Activated T-helper 1 cell treated with Interleukin-2 at 50 U/mL for 16 hours (primary cell): ENCODE results near the gene NKD2.

Experiments
- DNase-seq: peaks from one replicate; pipeline ENCODE4 v3.0.0-alpha.2; 2020; ENCODE audit warnings: low read depth

NKD2 gene

DNA sequence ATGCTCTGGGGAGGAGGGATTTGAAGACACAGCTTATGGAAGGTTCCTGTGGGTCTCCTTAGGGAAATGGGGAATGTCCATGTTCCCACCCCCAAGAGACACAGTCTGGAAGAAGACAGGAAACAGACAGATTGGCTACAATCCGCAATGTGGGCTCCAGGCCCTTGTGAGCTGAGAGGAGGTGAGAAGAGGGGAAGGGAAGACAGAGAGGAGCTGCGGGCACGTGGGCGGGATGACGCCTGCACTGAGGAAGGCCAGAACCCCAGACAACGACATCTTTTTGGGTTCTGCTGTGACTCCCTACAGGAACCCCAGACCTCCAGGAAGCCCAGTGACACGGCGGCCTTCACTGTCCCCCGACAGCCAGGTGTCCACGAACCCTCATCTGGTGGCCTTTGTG, 29.9 kb upstream of the NKD2 start:
- DNase-seq, result no peak

DNA sequence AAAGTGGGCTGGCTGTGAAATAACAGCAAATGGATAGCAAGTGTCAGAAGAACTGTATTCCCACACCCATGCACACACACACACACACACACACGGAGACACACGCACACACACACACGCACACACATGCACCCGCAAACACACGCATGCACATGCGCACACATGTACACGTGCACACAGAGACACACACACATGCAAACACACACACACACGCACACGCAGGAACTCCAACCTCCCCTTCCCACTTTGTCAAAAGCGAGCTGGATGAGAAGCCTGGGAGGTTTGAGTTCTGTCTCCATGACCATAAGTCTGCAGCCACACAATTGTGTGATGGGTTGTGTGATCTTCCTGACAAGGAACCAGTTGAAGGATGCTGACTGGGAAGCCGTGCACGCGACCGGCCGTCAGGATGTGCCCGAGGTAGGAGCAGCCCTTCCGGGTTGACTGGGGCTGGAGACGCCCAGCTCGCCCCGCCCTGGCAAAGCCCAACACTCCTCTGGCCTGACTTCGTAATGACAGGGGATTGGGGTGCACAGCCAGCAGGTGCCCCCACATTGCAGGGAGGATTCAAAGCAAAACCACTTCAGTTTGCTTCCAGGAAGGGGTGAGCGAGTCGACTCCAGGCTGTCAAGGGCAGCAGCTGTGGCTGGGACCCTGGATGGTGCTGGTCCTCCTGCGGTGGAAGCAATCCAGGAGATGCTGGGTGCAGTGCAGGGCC, 29.3 kb upstream of the NKD2 start:
- no peak for DNase-seq

DNA sequence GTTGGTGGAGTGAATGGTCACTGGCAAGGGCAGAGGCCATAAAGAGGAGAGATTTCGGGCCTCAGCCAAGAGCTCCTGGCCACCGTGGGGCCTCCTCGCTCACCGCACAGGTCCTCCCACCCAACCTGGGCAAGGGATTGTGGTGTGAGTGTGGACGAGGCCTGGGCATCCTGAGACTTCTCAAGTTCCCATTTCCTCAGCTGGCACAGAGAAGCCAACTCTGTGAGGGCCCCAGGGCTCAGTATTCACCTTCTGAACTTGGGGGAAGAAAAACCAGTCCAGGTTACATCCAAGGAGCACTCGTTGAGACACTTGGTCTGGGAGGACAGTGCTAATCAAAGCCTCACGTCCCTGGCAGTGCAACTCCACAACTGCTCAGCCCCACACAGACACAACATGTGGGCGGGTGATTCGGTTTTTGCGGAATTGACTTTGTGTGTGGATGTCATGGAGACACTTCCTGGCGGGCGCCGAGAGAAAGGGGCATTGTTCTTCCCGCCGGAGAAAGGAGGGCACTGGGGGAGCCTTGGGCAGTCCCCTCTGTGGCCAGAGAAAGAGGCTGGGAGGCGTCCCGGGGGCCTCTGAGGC, 28.5 kb upstream of the NKD2 start:
- DNase-seq, result no peak

DNA sequence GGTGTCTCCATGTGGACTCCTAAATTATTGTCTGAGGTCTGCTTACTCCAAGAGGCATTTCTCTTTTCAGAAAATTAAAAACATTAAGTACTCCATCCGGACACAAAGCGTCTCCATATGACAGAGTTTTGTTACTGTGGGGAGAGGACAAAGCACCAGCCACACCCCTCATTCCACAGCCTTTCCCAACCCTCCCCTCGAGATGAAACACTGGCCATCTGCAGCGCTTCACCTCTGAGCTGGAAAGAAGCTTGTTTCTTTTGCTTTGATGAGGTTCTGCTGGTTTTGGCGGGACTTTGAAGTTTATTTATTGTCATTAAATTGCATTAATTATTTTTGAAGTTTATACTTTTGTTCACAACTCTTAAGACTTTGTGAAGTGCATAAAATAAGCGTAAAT, 27.6 kb upstream of the NKD2 start:
- DNase-seq, result no peak

DNA sequence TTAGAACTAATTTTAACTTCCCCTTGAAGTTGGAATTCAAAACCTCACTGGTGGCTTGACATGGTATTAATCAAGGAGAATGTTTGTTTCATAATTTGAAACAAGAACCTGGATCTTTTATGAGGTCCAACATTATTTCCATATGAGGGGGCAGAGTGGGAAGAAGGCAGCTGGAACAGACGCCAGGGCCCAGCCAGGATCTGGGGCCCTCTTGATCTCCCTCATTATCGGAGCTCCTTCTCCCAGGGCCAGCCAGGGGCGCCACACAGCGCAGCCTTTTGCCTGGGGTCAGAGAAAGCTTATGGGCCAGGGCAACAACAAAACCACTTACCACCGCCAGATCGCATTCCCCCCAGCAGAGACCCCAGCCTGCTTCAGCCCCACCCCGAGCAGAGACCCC, 27.1 kb upstream of the NKD2 start:
- DNase-seq, result no peak

- DNase-seq, result no peak
Observed at GRCh38 chr5:982377-983237, 26.0 kb upstream of the NKD2 start.

DNA sequence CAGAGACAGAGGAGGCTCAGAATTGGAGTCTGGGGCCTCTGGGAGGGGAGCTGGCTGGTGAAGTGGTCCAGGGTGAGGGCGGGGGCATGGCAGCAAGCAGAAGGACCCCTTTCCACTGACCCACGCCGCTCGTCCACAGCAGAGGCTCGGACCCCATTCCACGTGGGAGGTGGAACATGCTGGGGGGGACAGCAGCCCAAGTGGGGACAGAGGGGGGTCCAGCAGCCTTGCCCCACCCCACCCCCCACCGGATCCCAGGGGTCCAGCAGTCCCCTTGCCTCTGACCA, 25.4 kb upstream of the NKD2 start:
- no peak for DNase-seq

- no peak for DNase-seq
Observed at GRCh38 chr5:983568-983967, 25.0 kb upstream of the NKD2 start.

DNA sequence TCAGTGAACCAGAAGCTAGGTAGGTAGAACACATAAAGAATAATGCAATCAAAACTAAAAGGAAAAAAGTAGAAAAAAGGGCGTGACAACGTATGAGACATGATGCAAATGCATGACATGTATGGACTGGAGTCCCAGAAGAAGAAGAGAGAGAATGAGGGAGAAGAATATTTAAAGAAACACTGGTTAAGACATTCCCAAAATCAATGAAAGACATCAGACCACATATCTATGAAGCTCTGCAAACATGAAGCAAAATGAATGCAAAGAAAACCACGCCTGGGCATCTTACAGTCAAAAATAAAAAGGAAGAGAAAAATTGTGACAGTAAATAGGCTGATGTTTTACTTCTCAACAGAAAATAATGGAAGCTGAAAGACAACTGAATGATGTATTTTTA, 23.8 kb upstream of the NKD2 start:
- no peak for DNase-seq

GRCh38 chr5:987761-988160, 20.8 kb upstream of the NKD2 start:
- no peak for DNase-seq

DNA sequence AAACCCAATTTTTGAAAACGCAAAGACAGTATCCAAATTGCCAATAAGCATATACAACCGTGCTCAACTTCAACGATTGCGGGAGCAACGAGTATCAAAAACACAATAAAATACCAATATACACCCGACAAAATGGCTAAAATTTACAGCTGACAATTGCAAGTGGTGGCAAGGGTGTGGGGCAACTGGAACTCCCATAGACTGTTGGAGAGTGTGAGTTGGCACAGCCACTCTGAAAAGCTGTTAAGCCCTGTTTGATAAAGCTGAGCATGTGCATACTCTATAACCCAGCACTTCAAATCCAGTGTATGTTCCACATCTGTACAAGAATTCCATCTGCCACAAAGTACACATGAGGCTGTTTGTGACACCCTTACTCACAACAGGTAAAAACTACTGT, 20.3 kb upstream of the NKD2 start:
- DNase-seq, result no peak

DNA sequence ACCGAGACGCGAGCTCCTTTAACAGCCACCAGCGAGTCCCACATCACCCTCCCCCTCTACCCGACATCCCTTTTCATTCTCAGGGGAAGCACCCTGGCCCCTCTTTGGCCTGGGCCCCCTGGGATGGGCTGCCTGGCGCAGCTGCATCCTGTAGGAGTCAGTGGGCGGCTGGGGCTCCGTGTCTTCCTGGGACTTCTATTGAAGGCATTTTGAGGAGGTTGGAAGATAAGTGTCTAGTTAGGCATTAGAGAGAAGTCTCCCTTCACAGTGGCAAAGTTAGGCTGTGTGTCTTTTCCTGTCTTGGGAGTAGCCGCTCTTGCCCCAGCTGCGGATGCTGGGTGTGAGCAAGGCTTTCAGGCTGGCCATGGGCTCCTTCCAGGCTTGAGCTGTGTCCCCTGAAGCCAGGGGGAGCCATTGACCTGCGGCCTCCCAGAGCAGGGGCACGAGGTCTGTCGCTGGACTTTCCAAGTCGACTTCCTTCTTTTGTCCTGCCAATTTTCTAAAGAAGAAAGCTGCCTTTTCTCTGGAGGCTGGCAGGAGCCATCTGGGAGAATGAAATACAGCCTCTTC, 18.6 kb upstream of the NKD2 start:
- DNase-seq, result no peak

DNA sequence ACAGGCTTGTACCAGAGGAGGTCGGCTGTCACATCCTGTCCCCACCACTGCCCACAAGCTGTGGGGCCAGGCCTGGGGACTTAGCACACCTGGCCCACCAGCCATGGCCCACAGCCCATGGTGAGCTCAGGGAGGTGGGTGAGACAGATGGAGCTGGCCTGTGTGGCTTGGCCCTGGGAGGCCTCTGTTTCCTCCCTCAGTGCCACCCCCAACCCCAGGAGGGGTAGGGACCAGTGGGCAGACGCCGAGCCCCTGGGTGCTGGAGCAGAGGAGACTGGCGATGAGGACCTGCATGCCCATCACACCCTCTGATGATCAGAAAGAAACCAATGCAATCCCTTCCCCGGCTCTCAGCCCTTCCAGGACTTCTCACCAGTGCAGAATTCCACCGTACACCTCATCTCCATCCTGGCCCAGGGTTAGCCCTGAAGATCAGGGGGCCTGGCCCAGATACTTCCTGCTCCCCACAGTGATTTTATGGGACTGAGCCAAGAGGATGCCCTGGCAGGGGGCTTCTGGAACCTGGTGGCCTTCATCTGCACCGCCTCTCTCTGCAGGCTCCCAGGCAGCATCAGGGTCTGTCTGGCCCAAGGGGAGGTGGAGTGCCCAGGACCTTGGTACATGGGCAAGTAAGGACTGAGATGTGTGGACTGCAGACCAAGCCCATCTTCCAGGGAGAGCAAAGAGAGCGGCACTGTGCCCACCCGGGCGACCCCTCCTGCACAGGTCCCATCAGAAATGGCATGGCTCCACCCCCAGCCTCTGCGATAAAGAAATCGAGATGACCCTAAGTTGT, 16.9 kb upstream of the NKD2 start:
- DNase-seq, result no peak

- DNase-seq, result no peak
Observed at GRCh38 chr5:994272-994607, 14.4 kb upstream of the NKD2 start.

GRCh38 chr5:994821-995220, 13.8 kb upstream of the NKD2 start:
- DNase-seq, result no peak

GRCh38 chr5:995318-995717, 13.3 kb upstream of the NKD2 start:
- DNase-seq, result no peak

DNA sequence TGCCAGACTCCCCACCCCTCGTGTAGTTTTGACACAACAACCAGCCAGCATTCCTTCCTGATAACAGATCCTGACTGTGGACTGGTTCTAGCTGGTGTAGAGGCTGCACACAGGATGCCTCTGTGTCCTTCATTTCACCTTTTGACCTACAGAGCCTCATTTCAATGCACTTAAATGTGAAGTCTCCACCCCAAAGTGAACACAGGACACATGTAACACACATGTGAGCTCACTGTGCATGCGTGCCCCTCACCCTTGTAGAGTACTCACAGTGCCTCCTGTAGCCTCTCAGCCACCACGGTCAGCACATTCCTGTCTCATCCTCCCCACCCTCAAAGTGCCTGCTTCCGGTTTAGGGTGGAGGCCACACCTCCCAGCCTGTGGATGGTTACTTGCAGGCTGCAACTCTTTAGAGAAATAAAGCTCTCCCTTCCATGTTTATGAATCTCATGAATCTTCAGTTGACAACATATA, 11.6 kb upstream of the NKD2 start:
- DNase-seq, result no peak

- no peak for DNase-seq
Observed at GRCh38 chr5:997711-998110, 10.9 kb upstream of the NKD2 start.

DNA sequence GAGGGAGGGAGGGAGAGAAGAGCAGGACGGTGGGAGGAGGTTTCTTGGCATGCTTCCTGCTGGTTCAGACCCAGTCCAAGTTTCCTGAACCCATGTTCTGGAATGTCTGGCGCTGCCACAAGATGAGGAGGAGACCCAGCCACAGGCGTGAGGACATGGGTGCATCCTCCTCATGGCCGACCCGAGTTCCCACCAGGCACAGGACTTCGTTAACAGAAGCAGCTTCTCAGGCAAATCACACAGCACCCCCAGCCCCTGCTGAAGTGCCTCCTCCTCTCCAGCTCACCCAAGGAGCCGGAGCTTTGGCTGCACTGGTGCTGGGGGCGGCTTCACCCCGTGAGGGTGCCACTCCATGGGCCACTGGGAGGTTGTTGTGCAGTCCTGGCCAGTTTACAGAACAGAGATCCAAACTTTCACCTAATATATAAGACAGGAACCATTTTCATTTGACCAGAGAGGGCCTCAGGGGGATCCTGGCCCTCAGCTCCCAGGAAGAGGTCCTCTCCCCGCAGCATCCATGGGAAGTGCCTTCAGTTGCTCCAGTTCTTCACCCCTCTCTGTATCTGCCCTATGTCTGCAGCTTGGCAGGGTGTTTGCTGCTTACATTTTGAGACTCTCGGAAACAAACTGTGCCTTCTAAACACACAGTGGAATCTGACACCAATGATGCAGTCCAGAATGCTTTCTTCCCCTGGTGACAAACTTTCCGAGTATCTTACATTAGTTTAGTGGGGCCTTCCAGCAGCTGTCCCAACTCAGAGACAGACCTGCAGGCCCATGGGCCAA, 10.2 kb upstream of the NKD2 start:
- no peak for DNase-seq

GRCh38 chr5:999032-999501, 9.5 kb upstream of the NKD2 start:
- DNase-seq, result no peak

GRCh38 chr5:999724-1000123, 8.9 kb upstream of the NKD2 start:
- no peak for DNase-seq
